Activated CD4-positive, alpha-beta memory T cell treated with anti-CD3 and anti-CD28 coated beads for 36 hours (primary cell): ENCODE data around the gene IL37. TPM values are rescaled to one million over a fixed set of nuclear protein-coding genes. Genes with fewer than 3 reads are reported as not detected.

ENCODE experiments used
- CTCF ChIA-PET: fragments of 350-600 bp; sonication (Branson Sonifier 250); formaldehyde crosslinking; loops from one replicate; lab custom pipeline; 2021; ENCODE audit warnings: antibody characterized with exemption, inconsistent platforms; lab: Charles Lee
- POLR2A ChIA-PET: fragments of 350-600 bp; sonication (Branson Sonifier 250); formaldehyde crosslinking; loops from one replicate; lab custom pipeline; 2021; ENCODE audit warnings: antibody characterized with exemption; lab: Charles Lee
- DNase-seq: peaks from one replicate; pipeline ENCODE4 v3.0.0-alpha.2; 2020
- H3K27ac Mint-ChIP-seq: one replicate; pipeline ENCODE4 v1.8.0; 2021; ENCODE audit warnings: mixed read lengths
- H3K27me3 Mint-ChIP-seq: one replicate; pipeline ENCODE4 v1.8.0; 2021; ENCODE audit warnings: mixed read lengths
- H3K36me3 Mint-ChIP-seq: one replicate; pipeline ENCODE4 v1.8.0; 2021; ENCODE audit warnings: mixed read lengths
- H3K4me1 Mint-ChIP-seq: one replicate; pipeline ENCODE4 v1.8.0; 2021; ENCODE audit warnings: low read depth, mixed read lengths
- H3K4me3 Mint-ChIP-seq: one replicate; pipeline ENCODE4 v1.8.0; 2021; ENCODE audit warnings: mild to moderate bottlenecking, mixed read lengths
- H3K9me3 Mint-ChIP-seq: one replicate; pipeline ENCODE4 v1.8.0; 2021; ENCODE audit warnings: mixed read lengths
- intact Hi-C: fragments of 100-400 bp; cut with micrococcal nuclease; formaldehyde crosslinking; loops from one replicate; pipeline ENCODE4 v1.15.1; 2023
- total RNA-seq, 2 experiments: library from RNA; stranded (reverse); gene quantifications; one replicate each; pipeline ENCODE4 v1.2.3, GENCODE V29; 2021

Gene IL37
- total RNA-seq, 2 experiments from 2014 or later: not detected

DNA sequence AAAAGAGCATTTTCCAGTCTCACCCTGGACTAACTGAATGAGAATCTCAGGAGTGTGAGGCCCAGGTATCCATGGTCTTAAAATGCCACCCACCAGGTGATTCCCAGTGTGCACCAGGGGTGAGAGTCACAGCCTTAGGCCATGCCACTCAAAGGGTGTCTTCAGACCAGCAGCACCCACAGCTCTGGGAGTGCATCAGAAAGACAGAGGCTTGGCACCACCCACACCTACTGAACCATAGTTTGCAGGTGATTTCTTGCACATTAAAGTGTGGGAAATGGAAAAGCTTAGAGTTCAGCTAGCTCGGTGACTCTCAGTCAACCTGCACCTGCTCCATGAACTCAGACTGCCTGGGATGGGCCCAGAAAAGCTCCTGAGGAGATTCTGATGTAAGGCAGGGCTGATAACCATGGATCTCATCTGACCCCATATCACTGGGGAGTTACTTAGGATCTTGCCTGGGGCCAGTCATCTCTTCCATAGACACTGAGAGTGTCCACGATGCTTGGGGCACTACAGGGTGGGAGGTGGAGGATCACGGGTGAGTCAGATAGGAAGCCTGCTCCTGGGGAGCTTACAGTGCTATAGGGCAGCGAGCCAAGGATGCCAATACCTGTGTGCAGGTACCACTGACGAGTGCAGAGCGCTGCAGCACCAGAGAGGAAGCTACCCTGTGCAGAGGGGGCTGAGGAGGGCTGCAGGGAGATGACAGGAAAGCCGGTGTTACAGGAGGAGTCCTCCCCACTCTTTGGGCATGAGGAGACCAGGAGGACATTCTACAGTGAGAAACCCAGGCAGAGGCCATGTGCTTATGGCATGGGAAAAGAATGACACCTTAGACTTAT is 4.6 kb downstream of the IL37 start:
- peak; percentile 47 for DNase-seq
- no peaks in the 10 kb centered on the region for H3K36me3 Mint-ChIP-seq
- peak overlapping the region; percentile 61 for H3K27ac Mint-ChIP-seq
- ChIA-PET CTCF (interaction anchor here (0.7 to 4.0 kb wide), 5 partner anchors 26 to 165 kb away, joined by 3 to 26 read pairs (median 5); no protein-coding TSS in a partner anchor), POLR2A (interaction anchor here (0.6 to 1.7 kb wide), 3 partner anchors 26 to 235 kb away, joined by 3 to 5 read pairs (median 3); no protein-coding TSS in a partner anchor)
- intact Hi-C loops: loop anchor here (1.0 kb wide), 1 partner anchor 284 kb away; no protein-coding TSS in a partner anchor
- H3K9me3 Mint-ChIP-seq: no peaks in the 10 kb centered on the region
- H3K4me3 Mint-ChIP-seq: no peak overlapping the region
- peaks cover 28% of the 10 kb centered on the region for H3K4me1 Mint-ChIP-seq
- no peaks in the 10 kb centered on the region for H3K27me3 Mint-ChIP-seq

DNA sequence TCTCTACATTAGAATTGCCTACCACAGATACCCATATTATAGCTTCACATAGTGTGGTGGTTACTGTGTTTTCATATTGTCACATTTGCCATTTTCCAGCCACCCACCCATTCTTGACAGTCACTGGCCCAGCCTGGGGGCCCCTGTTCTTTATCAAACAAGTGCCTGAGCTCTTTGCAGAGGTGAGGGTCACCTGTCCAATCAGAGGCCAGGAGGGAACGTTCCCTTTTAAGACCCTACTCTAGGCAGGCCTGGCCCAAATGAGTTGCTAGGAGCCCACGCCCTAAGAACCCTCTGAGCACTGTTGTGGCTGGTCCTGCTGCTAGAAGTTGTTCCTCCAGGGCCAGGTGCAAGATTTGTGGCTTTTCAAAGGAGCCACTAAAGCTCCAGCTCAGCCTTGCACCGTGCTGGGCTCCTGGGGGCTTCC is 5.2 kb downstream of the IL37 start:
- POLR2A ChIA-PET: interaction anchor here (0.9 to 1.7 kb wide), 2 partner anchors 26 to 31 kb away, joined by 3 to 5 read pairs; no protein-coding TSS in a partner anchor
- Mint-ChIP-seq H3K4me1 (peaks cover 32% of the 10 kb centered on the region), H3K9me3 (no peaks in the 10 kb centered on the region), H3K27me3 (no peaks in the 10 kb centered on the region), H3K36me3 (no peaks in the 10 kb centered on the region), H3K27ac (peak overlapping the region; percentile 61), H3K4me3 (no peak overlapping the region)
- intact Hi-C loops: loop anchor here (1.0 kb wide), 1 partner anchor 285 kb away; no protein-coding TSS in a partner anchor
- DNase-seq: peak; percentile 64
- CTCF ChIA-PET: interaction anchor here (1.4 to 4.0 kb wide), 3 partner anchors 25 to 166 kb away, joined by 3 to 26 read pairs (median 9); no protein-coding TSS in a partner anchor

DNA sequence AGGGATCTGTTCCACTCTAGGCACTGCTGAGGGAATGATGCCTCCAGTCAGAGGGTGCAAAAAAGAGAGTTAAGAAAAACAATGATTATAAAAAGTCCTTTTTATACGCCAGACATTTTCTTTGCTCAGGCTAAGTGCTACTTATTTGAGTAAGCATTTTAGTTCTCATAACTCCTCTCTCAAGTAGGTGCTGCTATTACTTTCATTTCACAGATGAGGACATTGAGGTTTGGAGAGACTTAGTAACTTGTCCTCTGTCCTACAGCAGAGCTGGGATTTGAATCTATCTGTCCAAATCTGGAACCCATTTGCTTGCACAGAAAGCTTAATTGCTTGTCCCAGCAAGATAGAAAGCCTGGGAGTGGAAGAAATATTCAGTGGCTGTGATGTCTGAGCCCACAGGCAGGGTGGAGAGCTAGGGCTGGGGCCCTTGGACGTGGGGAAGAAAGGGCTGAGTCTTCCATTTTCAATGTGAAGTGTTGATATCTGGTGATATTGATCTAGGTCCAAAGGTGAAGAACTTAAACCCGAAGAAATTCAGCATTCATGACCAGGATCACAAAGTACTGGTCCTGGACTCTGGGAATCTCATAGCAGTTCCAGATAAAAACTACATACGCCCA is 5.8 kb downstream of the IL37 start:
- CTCF ChIA-PET: interaction anchor here (1.4 to 4.0 kb wide), 3 partner anchors 25 to 166 kb away, joined by 3 to 26 read pairs (median 9); no protein-coding TSS in a partner anchor
- intact Hi-C loops: loop anchor here (1.0 kb wide), 1 partner anchor 285 kb away; no protein-coding TSS in a partner anchor
- H3K4me3 Mint-ChIP-seq: no peak overlapping the region
- DNase-seq: no peak
- no peaks in the 10 kb centered on the region for H3K9me3 Mint-ChIP-seq
- H3K36me3 Mint-ChIP-seq: no peaks in the 10 kb centered on the region
- H3K27ac Mint-ChIP-seq: peak overlapping the region; percentile 61
- H3K27me3 Mint-ChIP-seq: no peaks in the 10 kb centered on the region
- POLR2A ChIA-PET: interaction anchor here (0.6 to 1.7 kb wide), 3 partner anchors 25 to 123 kb away, joined by 3 to 5 read pairs (median 4); no protein-coding TSS in a partner anchor
- H3K4me1 Mint-ChIP-seq: peaks cover 32% of the 10 kb centered on the region

DNA sequence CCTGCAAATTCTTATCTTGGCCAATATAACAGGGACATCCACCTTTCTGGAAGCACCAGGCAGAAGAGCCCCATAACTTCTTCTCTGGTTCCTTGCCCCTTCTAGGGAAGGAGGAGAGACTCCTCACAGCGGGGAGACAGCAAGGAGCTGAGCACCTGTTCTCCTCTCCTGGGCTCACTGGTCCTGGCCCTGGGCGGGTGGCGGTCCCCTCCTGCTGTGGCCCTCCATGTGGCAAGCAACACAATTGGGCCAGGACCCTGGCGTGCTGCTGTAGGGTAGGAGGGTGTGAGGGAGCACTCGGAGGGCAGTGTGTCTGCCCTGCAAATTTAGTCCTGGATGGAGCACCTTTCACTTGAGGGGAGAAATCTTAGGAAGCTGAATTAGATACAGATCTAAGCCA is 6.9 kb downstream of the IL37 start:
- CTCF ChIA-PET: interaction anchor here (1.2 to 4.0 kb wide), 3 partner anchors 23 to 42 kb away, joined by 4 to 26 read pairs (median 9); no protein-coding TSS in a partner anchor
- no peaks in the 10 kb centered on the region for H3K27me3 Mint-ChIP-seq
- H3K4me3 Mint-ChIP-seq: no peak overlapping the region
- no peaks in the 10 kb centered on the region for H3K36me3 Mint-ChIP-seq
- intact Hi-C loops: no loop called here
- H3K4me1 Mint-ChIP-seq: peaks cover 32% of the 10 kb centered on the region
- POLR2A ChIA-PET: no interaction called here
- H3K9me3 Mint-ChIP-seq: no peaks in the 10 kb centered on the region
- no peak for DNase-seq
- no peak overlapping the region for H3K27ac Mint-ChIP-seq

GRCh38 chr2:112918256-112918655 is 7.3 kb downstream of the IL37 start:
- H3K4me3 Mint-ChIP-seq: no peak overlapping the region
- H3K9me3 Mint-ChIP-seq: no peaks in the 10 kb centered on the region
- H3K27me3 Mint-ChIP-seq: no peaks in the 10 kb centered on the region
- no peaks in the 10 kb centered on the region for H3K36me3 Mint-ChIP-seq
- no peak for DNase-seq
- POLR2A ChIA-PET: no interaction called here
- CTCF ChIA-PET: interaction anchor here (1.2 to 4.0 kb wide), 3 partner anchors 23 to 41 kb away, joined by 4 to 26 read pairs (median 9); no protein-coding TSS in a partner anchor
- H3K27ac Mint-ChIP-seq: no peak overlapping the region
- intact Hi-C loops: no loop called here
- H3K4me1 Mint-ChIP-seq: peaks cover 32% of the 10 kb centered on the region

DNA sequence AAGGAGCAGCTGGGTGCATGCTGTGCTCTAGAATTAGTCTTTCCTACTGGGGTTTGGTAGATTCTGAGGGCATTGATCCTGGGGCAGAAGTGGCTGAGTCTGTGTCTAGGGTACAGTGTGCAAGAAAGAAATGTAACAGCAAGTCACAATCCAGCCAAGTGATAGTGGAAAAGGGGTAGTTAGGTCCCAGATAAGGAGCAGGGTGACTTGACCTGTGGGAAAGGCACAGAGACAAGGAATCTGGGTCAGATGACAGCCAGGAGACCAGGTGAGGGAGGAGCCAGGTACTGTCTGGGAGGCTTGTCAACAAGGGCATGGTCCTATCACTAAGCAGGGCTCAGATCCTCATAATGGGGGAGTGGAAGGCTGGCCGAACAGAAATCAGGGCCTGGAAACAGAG is 8.1 kb downstream of the IL37 start:
- no peak for DNase-seq
- peaks cover 32% of the 10 kb centered on the region for H3K4me1 Mint-ChIP-seq
- H3K4me3 Mint-ChIP-seq: no peak overlapping the region
- intact Hi-C loops: no loop called here
- POLR2A ChIA-PET: no interaction called here
- H3K27ac Mint-ChIP-seq: no peak overlapping the region
- CTCF ChIA-PET: interaction anchor here (3.9 kb wide), 1 partner anchor 34 kb away, joined by 9 read pairs; no protein-coding TSS in a partner anchor
- H3K36me3 Mint-ChIP-seq: no peaks in the 10 kb centered on the region
- peaks cover 2% of the 10 kb centered on the region for H3K27me3 Mint-ChIP-seq
- H3K9me3 Mint-ChIP-seq: no peaks in the 10 kb centered on the region

- Mint-ChIP-seq H3K36me3 (no peaks in the 10 kb centered on the region), H3K9me3 (no peaks in the 10 kb centered on the region), H3K4me1 (peaks cover 20% of the 10 kb centered on the region), H3K27ac (peak overlapping the region; percentile 20), H3K27me3 (peaks cover 3% of the 10 kb centered on the region), H3K4me3 (no peak overlapping the region)
- POLR2A ChIA-PET: no interaction called here
- intact Hi-C loops: no loop called here
- CTCF ChIA-PET: interaction anchor here (2.4 to 7.2 kb wide), 2 partner anchors 20 to 35 kb away, joined by 8 to 50 read pairs; no protein-coding TSS in a partner anchor
- DNase-seq: peak; percentile 54
Observed at GRCh38 chr2:112920923-112921532, 10.1 kb downstream of the IL37 start.

DNA sequence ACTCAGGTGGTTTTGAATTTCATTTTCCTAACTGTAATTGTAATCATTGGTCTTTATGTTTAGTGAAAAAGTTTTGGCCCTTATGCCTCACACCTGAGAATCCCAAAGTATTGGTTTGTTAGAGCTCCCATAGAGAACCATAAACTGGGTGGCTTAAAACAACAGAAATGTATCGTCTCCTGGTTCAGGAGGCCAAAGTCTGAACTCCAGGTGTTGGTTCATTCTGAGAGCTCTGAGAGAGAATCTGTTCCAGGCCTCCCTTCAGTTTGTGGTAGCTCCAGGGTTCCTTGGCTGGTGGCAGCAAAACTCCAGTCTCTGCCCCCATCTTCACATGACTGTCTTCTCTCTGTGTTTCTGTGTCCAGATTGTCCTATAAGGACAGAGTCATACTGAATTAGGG is 11.0 kb downstream of the IL37 start:
- Mint-ChIP-seq H3K4me1 (peaks cover 10% of the 10 kb centered on the region), H3K4me3 (no peak overlapping the region), H3K27ac (no peak overlapping the region), H3K27me3 (peaks cover 3% of the 10 kb centered on the region), H3K9me3 (no peaks in the 10 kb centered on the region), H3K36me3 (no peaks in the 10 kb centered on the region)
- ChIA-PET POLR2A (no interaction called here), CTCF (interaction anchor here (0.9 to 7.2 kb wide), 4 partner anchors 19 to 195 kb away, joined by 3 to 50 read pairs (median 6); no protein-coding TSS in a partner anchor)
- DNase-seq: no peak
- intact Hi-C loops: no loop called here

- intact Hi-C loops: no loop called here
Observed at GRCh38 chr2:112923237-112923966, 12.4 kb downstream of the IL37 start.

GRCh38 chr2:112923967-112924338 is 13.0 kb downstream of the IL37 start:
- no peaks in the 10 kb centered on the region for H3K36me3 Mint-ChIP-seq

More at GRCh38 chr2:112923237-112923966, 12.4 kb downstream of the IL37 start:
- H3K4me1 Mint-ChIP-seq: peaks cover 4% of the 10 kb centered on the region
- no peak overlapping the region for H3K27ac Mint-ChIP-seq
- no peaks in the 10 kb centered on the region for H3K36me3 Mint-ChIP-seq
- CTCF ChIA-PET: interaction anchor here (0.9 to 7.2 kb wide), 4 partner anchors 18 to 197 kb away, joined by 3 to 50 read pairs (median 4); no protein-coding TSS in a partner anchor
- no peaks in the 10 kb centered on the region for H3K9me3 Mint-ChIP-seq
- no peak for DNase-seq
- no peak overlapping the region for H3K4me3 Mint-ChIP-seq
- POLR2A ChIA-PET: no interaction called here
- peaks cover 7% of the 10 kb centered on the region for H3K27me3 Mint-ChIP-seq

More at GRCh38 chr2:112923967-112924338, 13.0 kb downstream of the IL37 start:
- no peak for DNase-seq
- ChIA-PET CTCF (interaction anchor here (0.6 to 7.2 kb wide), 2 partner anchors 17 to 31 kb away, joined by 3 to 50 read pairs; no protein-coding TSS in a partner anchor), POLR2A (interaction anchor here (0.6 kb wide), 1 partner anchor 54 kb away, joined by 3 read pairs; no protein-coding TSS in a partner anchor)
- intact Hi-C loops: no loop called here
- Mint-ChIP-seq H3K27ac (no peak overlapping the region), H3K27me3 (peaks cover 7% of the 10 kb centered on the region), H3K4me1 (peaks cover 4% of the 10 kb centered on the region), H3K9me3 (no peaks in the 10 kb centered on the region), H3K4me3 (no peak overlapping the region)
